Neural cell (in vitro differentiated cells): ENCODE data around the gene SEMA6C.
A peak's percentile ranks its signal among the peaks of the same experiment; 100 is the strongest.

ENCODE experiments used
- CTCF ChIP-seq: fragments of 450-650 bp; IDR thresholded peaks from 2 replicates; pipeline ENCODE4 v1.5.1; 2014; ENCODE audit warnings: antibody characterized with exemption, mild to moderate bottlenecking, moderate library complexity; ENCODE audit not compliant: poor library complexity, severe bottlenecking
- EP300 ChIP-seq: fragments of 450-650 bp; conservative IDR thresholded peaks from 2 replicates; pipeline ENCODE4 v1.6.1; 2014; ENCODE audit warnings: antibody characterized with exemption, mild to moderate bottlenecking, moderate library complexity; ENCODE audit not compliant: poor library complexity, severe bottlenecking
- EZH2 ChIP-seq: fragments of 200-600, 300-800 bp; shearing (Covaris generic), sonication (generic); IDR thresholded peaks from 2 replicates; pipeline ENCODE4 v1.6.1; 2014; ENCODE audit warnings: antibody characterized with exemption, low read length, borderline replicate concordance, mild to moderate bottlenecking; ENCODE audit not compliant: insufficient read depth, poor library complexity, severe bottlenecking
- POLR2AphosphoS5 ChIP-seq: IDR thresholded peaks from 2 replicates; pipeline ENCODE4 v1.6.1; 2012
- RAD21 ChIP-seq: fragments of 450-650 bp; conservative IDR thresholded peaks from 2 replicates; pipeline ENCODE4 v1.6.1; 2014; ENCODE audit warnings: antibody characterized with exemption, mild to moderate bottlenecking, moderate library complexity
- SMC3 ChIP-seq: fragments of 450-650 bp; conservative IDR thresholded peaks from 2 replicates; pipeline ENCODE4 v1.6.1; 2014; ENCODE audit warnings: antibody characterized with exemption, mild to moderate bottlenecking, moderate library complexity; ENCODE audit not compliant: poor library complexity

GRCh38 chr1:151146412-151147131, at the start of gene SEMA6C:
- TF ChIP-seq CTCF (no peak), POLR2AphosphoS5 (peak; percentile 80), RAD21 (no peak), EP300 (peak; percentile 8), SMC3 (peak; percentile 7), EZH2 (no peak)
